Measurements from ENCODE around the gene BACH2. TPM values are rescaled to one million over a fixed set of nuclear protein-coding genes. Genes with fewer than 3 reads are reported as not detected.

BACH2 gene
- total RNA-seq, 1 donor from 2014 or later, result 7.7 TPM

GRCh38 chr6:90126839-90127238, 169.8 kb downstream of the BACH2 start:
- no peak overlapping the region for H3K4me3 ChIP-seq
- no peak for TF ChIP-seq CTCF (IDR thresholded peaks at IDR 0.05)
- no peak for DNase-seq (ENCODE audit: low spot score in 2 of 2)
- no peaks in the 10 kb centered on the region for H3K27me3 ChIP-seq
- peaks cover 0 to 26% of the 10 kb centered on the region in 2 donors for H3K4me1 ChIP-seq
- no peaks in the 10 kb centered on the region for H3K9me3 ChIP-seq
- H3K27ac ChIP-seq, result no peak overlapping the region
- intact Hi-C loops (cut with DNase I), result no loop called here
- no peaks in the 10 kb centered on the region for H3K36me3 ChIP-seq

GRCh38 chr6:90126181-90126580, 170.5 kb downstream of the BACH2 start:
- intact Hi-C loops (cut with DNase I), result no loop called here
- H3K36me3 ChIP-seq, result no peaks in the 10 kb centered on the region
- no peak for DNase-seq (ENCODE audit: low spot score in 2 of 2)
- peak overlapping the region in 1 of 2 donors; percentile 33 for H3K27ac ChIP-seq
- H3K27me3 ChIP-seq, result no peaks in the 10 kb centered on the region
- no peak overlapping the region for H3K4me3 ChIP-seq
- H3K4me1 ChIP-seq, result peaks cover 0 to 23% of the 10 kb centered on the region in 2 donors
- H3K9me3 ChIP-seq, result no peaks in the 10 kb centered on the region
- TF ChIP-seq CTCF (IDR thresholded peaks at IDR 0.05), result no peak

GRCh38 chr6:90124874-90125510, 171.7 kb downstream of the BACH2 start:
- intact Hi-C loops (cut with DNase I), result no loop called here
- H3K4me1 ChIP-seq, result peaks cover 0 to 23% of the 10 kb centered on the region in 2 donors
- no peak overlapping the region for H3K27ac ChIP-seq
- no peaks in the 10 kb centered on the region for H3K36me3 ChIP-seq
- H3K9me3 ChIP-seq, result no peaks in the 10 kb centered on the region
- H3K27me3 ChIP-seq, result no peaks in the 10 kb centered on the region
- no peak for DNase-seq (ENCODE audit: low spot score in 2 of 2)
- H3K4me3 ChIP-seq, result no peak overlapping the region
- TF ChIP-seq CTCF (IDR thresholded peaks at IDR 0.05), result no peak

GRCh38 chr6:90123831-90124230, 172.8 kb downstream of the BACH2 start:
- Histone ChIP-seq H3K4me3 (no peak overlapping the region), H3K27me3 (no peaks in the 10 kb centered on the region), H3K36me3 (no peaks in the 10 kb centered on the region), H3K9me3 (no peaks in the 10 kb centered on the region), H3K27ac (peak overlapping the region in 1 of 2 donors; percentile 7), H3K4me1 (peaks cover 0 to 23% of the 10 kb centered on the region in 2 donors)
- TF ChIP-seq CTCF (IDR thresholded peaks at IDR 0.05), result no peak
- DNase-seq (ENCODE audit: low spot score in 2 of 2), result no peak
- intact Hi-C loops (cut with DNase I), result loop anchor here (2.0 kb wide), 1 partner anchor 25 kb away; no protein-coding TSS in a partner anchor

- Histone ChIP-seq H3K27me3 (no peaks in the 10 kb centered on the region), H3K4me1 (peaks cover 0 to 23% of the 10 kb centered on the region in 2 donors), H3K36me3 (no peaks in the 10 kb centered on the region), H3K27ac (peak overlapping the region; percentile 27 to 60), H3K9me3 (no peaks in the 10 kb centered on the region), H3K4me3 (no peak overlapping the region)
- intact Hi-C loops (cut with DNase I), result loop anchor here (2.0 kb wide), 1 partner anchor 23 kb away; no protein-coding TSS in a partner anchor
- no peak for TF ChIP-seq CTCF (IDR thresholded peaks at IDR 0.05)
- DNase-seq (ENCODE audit: low spot score in 2 of 2), result peak in 1 of 2 donors; percentile 76
Observed at GRCh38 chr6:90121982-90122381, 174.7 kb downstream of the BACH2 start.

Measured in ascending aorta (tissue), 2 donors.